OCI-LY7 (cell line): ENCODE results near the gene ARHGEF4. TPM values are rescaled to one million over a fixed set of nuclear protein-coding genes. Genes with fewer than 3 reads are reported as not detected.

Experiments
- BruUV-seq: library from RNA; stranded (reverse); fragments of 400-500 nt; replicated peaks from 2 replicates; lab custom pipeline; 2021; lab: Mats Ljungman, UMichigan
- CTCF ChIA-PET: fragments of 300-600 bp; sonication (Branson Sonifier 250); formaldehyde crosslinking; loops from one replicate; lab custom pipeline; 2022; ENCODE audit warnings: antibody characterized with exemption; ENCODE audit not compliant: unreplicated experiment; lab: Charles Lee
- POLR2A ChIA-PET: fragments of 300-600 bp; sonication (Branson Sonifier 250); formaldehyde crosslinking; loops from one replicate; lab custom pipeline; 2022; ENCODE audit warnings: antibody characterized with exemption; lab: Charles Lee
- DNase-seq: peaks from one replicate; pipeline ENCODE4 v3.0.0-alpha.2; 2015; ENCODE audit warnings: low spot score
- H2AFZ ChIP-seq: fragments of 200-600 bp; sonication (generic), shearing (Covaris generic); 2 replicates; pipeline ENCODE4 v1.6.1; 2014; ENCODE audit warnings: mild to moderate bottlenecking, antibody characterized with exemption, low read length, moderate library complexity
- H3K27ac ChIP-seq: fragments of 200-600 bp; sonication (generic); 2 replicates; pipeline ENCODE4 v1.5.1; 2014; ENCODE audit warnings: mixed run types, low read depth, mild to moderate bottlenecking, moderate library complexity, low read length, inconsistent platforms; ENCODE audit not compliant: poor library complexity, severe bottlenecking
- H3K36me3 ChIP-seq: fragments of 200-600 bp; sonication (generic); 2 replicates; pipeline ENCODE4 v1.6.1; 2014; ENCODE audit warnings: mild to moderate bottlenecking, antibody characterized with exemption, low read length, moderate library complexity, mixed read lengths; ENCODE audit not compliant: insufficient read depth
- H3K4me1 ChIP-seq: fragments of 200-600 bp; sonication (generic); 2 replicates; pipeline ENCODE4 v1.5.1; 2014; ENCODE audit warnings: mild to moderate bottlenecking, low read length; ENCODE audit not compliant: insufficient read depth, poor library complexity, severe bottlenecking
- H3K4me2 ChIP-seq: fragments of 200-600 bp; sonication (generic); 2 replicates; pipeline ENCODE4 v1.6.1; 2014; ENCODE audit warnings: mild to moderate bottlenecking, low read length
- H3K4me3 ChIP-seq: fragments of 200-600 bp; sonication (generic); 2 replicates; pipeline ENCODE4 v1.5.1; 2014; ENCODE audit warnings: mild to moderate bottlenecking, low read depth, low read length; ENCODE audit not compliant: poor library complexity, severe bottlenecking
- H3K79me2 ChIP-seq: fragments of 200-600 bp; sonication (generic); 2 replicates; pipeline ENCODE4 v1.6.1; 2016; ENCODE audit warnings: low read depth, mild to moderate bottlenecking, low read length, moderate library complexity, mixed read lengths; ENCODE audit not compliant: insufficient read depth
- H3K9me2 ChIP-seq: fragments of 200-600 bp; sonication (generic); 2 replicates; pipeline ENCODE4 v1.6.1; 2016; ENCODE audit warnings: mild to moderate bottlenecking, low read length, mixed read lengths; ENCODE audit not compliant: insufficient read depth
- H3K9me3 ChIP-seq: fragments of 200-600 bp; sonication (generic); 2 replicates; pipeline ENCODE4 v1.6.1; 2014; ENCODE audit warnings: mild to moderate bottlenecking, mixed run types, low read length, mixed read lengths
- H4K20me1 ChIP-seq: fragments of 200-600 bp; sonication (generic); 2 replicates; pipeline ENCODE4 v1.6.1; 2014; ENCODE audit warnings: mild to moderate bottlenecking, antibody characterized with exemption, low read length, moderate library complexity, mixed read lengths; ENCODE audit not compliant: insufficient read depth
- CTCF ChIP-seq: fragments of 200-600 bp; sonication (generic); conservative IDR thresholded peaks from 2 replicates; pipeline ENCODE4 v1.5.1; 2014; ENCODE audit warnings: mild to moderate bottlenecking, antibody characterized with exemption, low read length, moderate library complexity, mixed read lengths
- EZH2phosphoT487 ChIP-seq: fragments of 200-600 bp; sonication (generic); IDR thresholded peaks from 2 replicates; pipeline ENCODE4 v1.6.1; 2018; ENCODE audit warnings: low read depth, borderline replicate concordance, mild to moderate bottlenecking, mixed run types, antibody characterized with exemption, low read length, moderate library complexity, mixed read lengths
- intact Hi-C: fragments of 100-400 bp; cut with micrococcal nuclease; formaldehyde crosslinking; loops from one replicate; pipeline ENCODE4 v1.10.0; 2022; ENCODE audit not compliant: unreplicated experiment
- total RNA-seq, 2 experiments: library from RNA; depleted of rRNA in 1 of 2; stranded (reverse); fragments of >200 nt in 1 of 2; shearing (Covaris generic) in 1 of 2; gene quantifications; 2 replicates each; pipeline ENCODE4 v1.2.3, GENCODE V29; 2014 to 2022

ARHGEF4 gene
- total RNA-seq, 2 experiments from 2014 or later = 1.1 to 1.7 TPM

- POLR2A ChIA-PET = no interaction called here
- intact Hi-C loops = no loop called here
Measured at GRCh38 chr2:130790804-130791616, 45.7 kb upstream of the ARHGEF4 start.

GRCh38 chr2:130791617-130791939 lies 45.1 kb upstream of the ARHGEF4 start:
- Histone ChIP-seq H3K4me3 (no peak overlapping the region), H3K4me2 (no peak overlapping the region), H3K9me3 (no peaks in the 10 kb centered on the region), H3K4me1 (no peaks in the 10 kb centered on the region), H3K9me2 (no peaks in the 10 kb centered on the region), H2AFZ (no peak overlapping the region), H4K20me1 (no peaks in the 10 kb centered on the region), H3K36me3 (no peaks in the 10 kb centered on the region), H3K27ac (no peak overlapping the region), H3K79me2 (no peaks in the 10 kb centered on the region)
- intact Hi-C loops = no loop called here
- DNase-seq = no peak
- POLR2A ChIA-PET = no interaction called here
- no TSS peak for BruUV-seq
- TF ChIP-seq EZH2phosphoT487 = no peak
- no peak for TF ChIP-seq CTCF
- CTCF ChIA-PET = no interaction called here

More at GRCh38 chr2:130790804-130791616, 45.7 kb upstream of the ARHGEF4 start:
- no peaks in the 10 kb centered on the region for H3K9me2 ChIP-seq
- CTCF ChIA-PET = no interaction called here
- H3K9me3 ChIP-seq = no peaks in the 10 kb centered on the region
- DNase-seq = no peak
- no peak overlapping the region for H3K4me3 ChIP-seq
- no peaks in the 10 kb centered on the region for H3K79me2 ChIP-seq
- H3K27ac ChIP-seq = no peak overlapping the region
- H4K20me1 ChIP-seq = no peaks in the 10 kb centered on the region
- H2AFZ ChIP-seq = no peak overlapping the region
- H3K4me2 ChIP-seq = no peak overlapping the region
- no TSS peak for BruUV-seq
- no peaks in the 10 kb centered on the region for H3K4me1 ChIP-seq
- TF ChIP-seq CTCF (no peak), EZH2phosphoT487 (no peak)
- H3K36me3 ChIP-seq = no peaks in the 10 kb centered on the region

GRCh38 chr2:130795431-130795830 lies 41.3 kb upstream of the ARHGEF4 start:
- H3K36me3 ChIP-seq = no peaks in the 10 kb centered on the region

More at GRCh38 chr2:130795431-130795830, 41.3 kb upstream of the ARHGEF4 start:
- DNase-seq = no peak
- Histone ChIP-seq H4K20me1 (no peaks in the 10 kb centered on the region), H3K9me3 (no peaks in the 10 kb centered on the region), H3K27ac (no peak overlapping the region), H2AFZ (no peak overlapping the region), H3K4me2 (no peak overlapping the region), H3K79me2 (no peaks in the 10 kb centered on the region), H3K9me2 (no peaks in the 10 kb centered on the region), H3K4me3 (no peak overlapping the region), H3K4me1 (no peaks in the 10 kb centered on the region)
- POLR2A ChIA-PET = no interaction called here
- CTCF ChIA-PET = no interaction called here
- TF ChIP-seq EZH2phosphoT487 (no peak), CTCF (no peak)
- intact Hi-C loops = no loop called here
- BruUV-seq = no TSS peak
